ENCODE measurements around the gene ZNF587B.
A peak's percentile ranks its signal among the peaks of the same experiment; 100 is the strongest.
"Not testable (repeated sequence)": the region's sequence is repeated elsewhere in the genome, so short reads cannot be mapped to it uniquely, and the experiment has no call there.

The ZNF587B gene

DNA sequence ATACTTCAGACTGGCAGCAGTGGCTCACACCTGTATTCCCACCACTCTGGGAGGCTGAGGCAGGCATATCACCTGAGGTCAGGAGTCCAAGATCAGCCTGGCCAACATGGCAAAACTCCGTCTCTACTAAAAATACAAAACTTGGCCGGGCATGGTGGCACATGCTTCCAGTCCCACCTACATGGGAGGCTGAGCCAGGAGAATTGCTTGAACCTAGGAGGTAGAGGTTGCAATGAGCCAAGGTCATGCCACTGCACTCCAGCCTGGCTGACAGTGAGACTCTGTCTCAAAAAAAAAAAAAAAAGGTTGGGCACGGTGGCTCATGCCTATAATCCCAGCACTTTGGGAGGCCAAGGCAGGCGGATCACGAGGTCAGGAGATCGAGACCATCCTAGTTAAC, 39.6 kb downstream of the ZNF587B start:
- DNase-seq (ENCODE audit: low read depth in 2 of 2): not testable (repeated sequence)

DNA sequence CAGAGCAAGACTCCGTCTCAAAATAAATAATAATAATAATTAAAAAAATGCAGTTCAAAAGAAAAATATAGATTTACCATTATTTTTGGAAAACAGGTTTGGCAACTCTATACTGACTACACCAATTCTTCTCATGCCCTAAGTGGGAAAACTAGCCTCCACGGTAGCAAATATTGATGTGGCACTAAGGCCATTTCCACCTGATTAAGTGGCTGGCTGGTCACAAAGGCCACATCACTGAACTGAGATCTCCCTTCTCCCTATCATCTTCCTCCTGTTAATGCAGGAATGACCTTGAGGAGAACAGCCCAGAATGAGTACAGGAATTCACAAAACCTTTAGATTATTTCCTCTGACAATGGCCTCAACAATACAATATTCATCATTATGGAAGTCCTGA, 40.1 kb downstream of the ZNF587B start:
- DNase-seq (ENCODE audit: low read depth in 2 of 2): no peak

DNA sequence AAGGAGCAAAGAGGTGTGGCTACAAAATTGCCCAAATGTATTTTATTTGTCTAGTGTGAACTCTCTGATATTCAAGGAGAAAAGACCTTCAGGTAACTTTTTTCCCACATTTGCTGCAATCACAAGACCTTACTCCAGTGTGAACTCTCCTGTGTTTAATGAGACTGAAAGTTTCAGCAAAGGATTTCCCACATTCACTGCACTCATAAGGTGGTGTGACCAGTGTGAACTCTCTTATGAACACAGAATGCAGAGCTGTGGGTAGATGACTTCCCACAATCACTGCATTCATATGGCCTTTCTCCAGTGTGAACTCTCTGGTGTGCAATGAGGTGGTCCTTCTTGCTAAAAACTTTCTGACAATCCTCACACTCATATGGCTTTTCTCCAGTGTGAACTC, 42.4 kb downstream of the ZNF587B start:
- DNase-seq (ENCODE audit: low read depth in 2 of 2): no peak

DNA sequence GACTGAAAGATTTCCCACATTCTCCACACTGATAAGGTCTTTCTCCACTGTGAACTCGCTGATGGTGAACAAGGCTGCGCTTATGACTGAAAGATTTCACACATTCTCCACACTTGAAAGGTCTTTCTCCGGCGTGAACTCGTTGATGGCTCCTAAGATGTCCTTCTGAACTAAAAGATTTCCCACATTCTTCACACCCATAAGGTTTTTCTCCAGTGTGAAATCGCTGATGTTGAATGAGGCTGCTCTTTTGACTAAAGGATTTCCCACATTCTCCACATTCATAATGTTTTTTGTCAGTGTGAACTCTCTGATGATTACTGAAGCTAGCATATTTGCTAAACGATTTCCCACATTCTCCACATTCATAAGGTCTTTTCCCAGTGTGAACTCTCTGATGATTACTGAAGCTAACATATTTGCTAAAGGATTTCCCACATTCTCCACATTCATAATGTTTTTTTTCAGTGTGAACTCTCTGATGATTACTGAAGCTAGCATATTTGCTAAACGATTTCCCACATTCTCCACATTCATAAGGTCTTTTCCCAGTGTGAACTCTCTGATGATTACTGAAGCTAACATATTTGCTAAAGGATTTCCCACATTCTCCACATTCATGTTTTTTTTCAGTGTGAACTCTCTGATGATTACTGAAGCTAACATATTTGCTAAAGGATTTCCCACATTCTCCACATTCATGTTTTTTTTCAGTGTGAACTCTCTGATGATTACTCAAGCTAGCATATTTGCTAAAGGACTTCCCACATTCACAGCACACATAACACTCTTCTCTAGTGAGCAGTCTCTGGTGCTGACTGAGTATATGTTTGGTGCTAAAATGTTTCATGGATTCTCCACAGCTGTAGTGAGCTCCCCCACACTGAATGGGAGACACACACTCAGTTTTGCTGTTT, 44.0 kb downstream of the ZNF587B start:
- not testable (repeated sequence) for DNase-seq (ENCODE audit: low read depth in 2 of 2)

DNA sequence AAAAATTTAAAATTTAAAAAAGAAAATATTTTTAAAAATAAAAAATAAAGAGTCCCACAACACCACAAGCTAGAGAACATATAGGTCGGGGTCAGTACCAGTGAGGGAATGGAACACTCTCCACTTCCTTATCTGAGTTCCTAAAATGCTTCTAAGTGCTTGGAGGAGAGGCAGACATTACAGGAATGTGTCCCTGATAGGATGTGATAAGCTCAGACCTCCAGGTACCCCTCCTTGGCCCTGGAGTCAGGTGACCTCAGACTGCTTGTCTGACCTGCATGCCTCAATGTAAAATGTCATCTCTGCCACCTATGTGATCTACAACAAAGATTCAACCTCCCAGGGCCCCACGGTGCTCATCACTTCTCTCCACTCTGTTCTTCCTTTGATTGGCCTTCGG, 55.9 kb downstream of the ZNF587B start:
- DNase-seq (ENCODE audit: low read depth in 2 of 2): no peak

DNA sequence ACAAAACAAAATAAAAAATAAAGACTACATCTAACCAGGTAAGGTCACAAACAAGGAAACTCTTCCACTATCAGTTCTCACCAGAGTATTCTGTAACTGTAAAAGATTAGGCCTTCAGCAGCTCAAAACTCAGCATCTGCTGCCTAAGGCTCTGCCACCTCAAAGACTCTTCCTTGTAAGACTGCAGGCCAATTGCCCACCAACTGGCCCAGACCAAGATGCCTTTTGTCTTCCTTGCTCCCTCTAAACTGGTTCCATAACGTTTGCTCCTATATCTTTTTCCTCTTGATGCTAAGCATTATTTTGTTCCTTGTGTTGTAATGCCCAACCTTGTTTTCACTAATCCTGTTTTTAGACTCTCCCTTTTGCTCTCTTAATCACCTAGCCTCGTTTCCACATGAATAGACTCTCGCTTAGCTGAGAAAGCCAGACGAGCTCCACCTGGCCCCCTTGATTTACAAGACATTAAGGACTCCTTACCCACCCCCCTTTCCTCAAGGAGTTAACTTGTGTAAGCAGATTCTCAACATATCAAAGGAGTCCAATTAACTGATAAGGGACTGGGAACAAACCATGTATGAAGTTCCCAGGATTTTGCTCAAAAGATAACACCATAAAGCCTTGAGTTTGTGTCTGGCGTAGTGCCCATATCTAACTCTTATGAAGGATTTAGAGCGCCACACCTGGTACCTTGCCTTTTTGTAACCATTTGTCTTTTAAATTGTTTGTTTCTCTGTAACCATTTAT, 57.3 kb downstream of the ZNF587B start:
- no peak for DNase-seq (ENCODE audit: low read depth in 2 of 2)

DNA sequence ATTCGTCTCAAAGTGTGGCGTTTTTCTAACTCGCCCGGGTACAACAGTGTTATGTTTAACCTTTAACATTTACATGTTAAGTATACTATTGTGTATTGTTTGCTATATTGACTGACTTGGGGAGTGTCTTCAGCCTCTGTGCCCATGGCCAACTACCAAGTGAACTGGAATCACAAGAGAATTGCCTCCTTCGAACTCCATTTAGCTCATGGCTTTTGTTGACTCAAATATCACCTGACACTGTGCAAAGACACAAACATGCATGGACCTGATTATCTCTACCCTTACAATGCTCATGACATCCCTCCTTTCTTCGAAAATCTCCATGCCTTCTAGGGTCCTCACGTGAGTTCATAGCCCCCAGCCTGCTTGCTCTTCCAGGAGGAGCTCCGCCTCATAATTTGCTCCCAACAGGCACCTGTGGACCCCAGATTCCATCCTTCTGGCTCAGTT, 58.0 kb downstream of the ZNF587B start:
- DNase-seq (ENCODE audit: low read depth in 2 of 2): no peak

DNA sequence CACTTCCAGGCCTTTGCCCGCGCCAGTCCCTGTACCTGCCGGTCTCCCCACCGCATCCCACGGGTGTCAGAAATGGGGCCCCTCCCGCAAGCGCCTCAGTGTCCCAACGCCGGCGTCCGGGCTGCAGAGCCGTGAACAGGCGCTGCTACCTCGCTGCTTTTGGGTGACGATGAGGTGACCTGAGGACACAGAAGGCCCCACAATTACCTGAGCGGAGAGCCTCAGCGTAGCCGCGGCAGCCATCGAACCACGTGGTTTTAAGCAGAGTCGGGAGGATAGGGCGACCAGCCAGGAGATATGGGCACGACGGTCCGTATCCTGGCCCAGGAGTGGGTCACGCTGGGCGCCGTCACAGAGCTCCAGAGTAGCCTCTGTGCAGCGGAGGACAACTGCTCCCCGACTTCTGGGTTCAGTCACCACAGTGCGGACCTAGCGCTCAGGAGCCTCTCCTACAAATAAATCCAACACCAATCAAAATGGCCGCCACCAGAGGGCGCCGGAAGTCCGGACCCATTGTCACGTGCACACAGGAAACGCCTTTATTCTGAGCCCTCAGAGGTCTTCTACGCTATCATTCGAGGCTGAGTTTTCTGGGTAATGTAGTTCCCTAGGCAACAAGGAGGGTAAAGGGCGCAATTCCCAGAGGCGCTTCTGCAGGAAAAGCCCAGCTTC, 58.6 kb downstream of the ZNF587B start, which contains the start of gene ZNF814:
Gene ZNF814 (minus strand): TSS at position 478 of the 672 bp plus-strand sequence. CDS start 235 bp downstream, at position 243.
- DNase-seq (ENCODE audit: low read depth in 2 of 2): peak; percentile 59

DNA sequence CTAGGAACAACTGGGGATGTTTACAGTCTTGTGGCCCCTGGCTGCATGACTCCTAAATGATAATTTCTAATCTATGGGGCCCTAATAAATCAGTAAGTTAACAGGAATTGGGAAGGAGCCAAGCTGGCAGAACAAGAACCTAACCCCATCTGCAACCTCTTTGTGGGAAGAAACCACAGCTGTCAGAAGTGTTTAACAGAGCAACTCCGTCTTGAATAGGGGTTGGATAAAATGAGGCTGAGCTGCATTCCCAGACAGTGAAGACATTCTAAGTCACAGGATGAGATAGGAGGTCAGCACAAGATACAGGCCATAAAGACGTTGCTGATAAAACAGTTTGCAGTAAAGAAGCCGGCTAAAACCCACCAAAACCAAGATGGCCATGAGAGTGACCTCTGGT, 60.6 kb downstream of the ZNF587B start:
- DNase-seq (ENCODE audit: low read depth in 2 of 2): not testable (repeated sequence)

Data from fibroblast of skin of left quadriceps (primary cell).